Stimulated activated CD8-positive, alpha-beta memory T cell treated with anti-CD3 and anti-CD28 coated beads, Interleukin-12 subunit alpha, Interleukin-12 subunit beta, amount 100 ng/mL, for 1 hour (primary cell): ENCODE measurements around the gene HBS1L.

Experiments
- DNase-seq: peaks from one replicate; pipeline ENCODE4 v3.0.0-alpha.2; 2020; ENCODE audit warnings: low read depth

Gene HBS1L

GRCh38 chr6:134948691-134949090 is 105.9 kb downstream of the HBS1L start:
- DNase-seq = no peak

- DNase-seq = no peak
Observed at GRCh38 chr6:134948142-134948541, 106.5 kb downstream of the HBS1L start.

- no peak for DNase-seq
Observed at GRCh38 chr6:134945045-134945444, 109.6 kb downstream of the HBS1L start.

- DNase-seq = no peak
Observed at GRCh38 chr6:134943522-134944111, 111.0 kb downstream of the HBS1L start.

- DNase-seq = peak; percentile 24
Observed at GRCh38 chr6:134938896-134939295, 115.7 kb downstream of the HBS1L start.

GRCh38 chr6:134937426-134937825 is 117.2 kb downstream of the HBS1L start:
- DNase-seq = no peak

GRCh38 chr6:134936931-134937330 is 117.7 kb downstream of the HBS1L start:
- no peak for DNase-seq

- no peak for DNase-seq
Observed at GRCh38 chr6:134936476-134936875, 118.1 kb downstream of the HBS1L start.

GRCh38 chr6:134934793-134935485 is 119.7 kb downstream of the HBS1L start:
- no peak for DNase-seq

GRCh38 chr6:134932535-134933470 is 121.8 kb downstream of the HBS1L start:
- DNase-seq = no peak

- DNase-seq = no peak
Observed at GRCh38 chr6:134932098-134932497, 122.5 kb downstream of the HBS1L start.

GRCh38 chr6:134930463-134930862 is 124.2 kb downstream of the HBS1L start:
- no peak for DNase-seq

GRCh38 chr6:134928151-134928900 is 126.3 kb downstream of the HBS1L start:
- no peak for DNase-seq

- no peak for DNase-seq
Observed at GRCh38 chr6:134925800-134926199, 128.8 kb downstream of the HBS1L start.

- no peak for DNase-seq
Observed at GRCh38 chr6:134921721-134922261, 132.8 kb downstream of the HBS1L start.

- DNase-seq = no peak
Observed at GRCh38 chr6:134921276-134921675, 133.3 kb downstream of the HBS1L start.

GRCh38 chr6:134920422-134920821 is 134.2 kb downstream of the HBS1L start:
- DNase-seq = no peak

- no peak for DNase-seq
Observed at GRCh38 chr6:134918418-134918961, 136.1 kb downstream of the HBS1L start.

- no peak for DNase-seq
Observed at GRCh38 chr6:134911547-134911946, 143.1 kb downstream of the HBS1L start.

GRCh38 chr6:134910593-134910935 is 144.1 kb downstream of the HBS1L start:
- no peak for DNase-seq
